Measurements from ENCODE around the gene CGNL1.

Gene CGNL1

GRCh38 chr15:57432141-57432741 is 55.9 kb downstream of the CGNL1 start:
- TF ChIP-seq, protein P1, sequence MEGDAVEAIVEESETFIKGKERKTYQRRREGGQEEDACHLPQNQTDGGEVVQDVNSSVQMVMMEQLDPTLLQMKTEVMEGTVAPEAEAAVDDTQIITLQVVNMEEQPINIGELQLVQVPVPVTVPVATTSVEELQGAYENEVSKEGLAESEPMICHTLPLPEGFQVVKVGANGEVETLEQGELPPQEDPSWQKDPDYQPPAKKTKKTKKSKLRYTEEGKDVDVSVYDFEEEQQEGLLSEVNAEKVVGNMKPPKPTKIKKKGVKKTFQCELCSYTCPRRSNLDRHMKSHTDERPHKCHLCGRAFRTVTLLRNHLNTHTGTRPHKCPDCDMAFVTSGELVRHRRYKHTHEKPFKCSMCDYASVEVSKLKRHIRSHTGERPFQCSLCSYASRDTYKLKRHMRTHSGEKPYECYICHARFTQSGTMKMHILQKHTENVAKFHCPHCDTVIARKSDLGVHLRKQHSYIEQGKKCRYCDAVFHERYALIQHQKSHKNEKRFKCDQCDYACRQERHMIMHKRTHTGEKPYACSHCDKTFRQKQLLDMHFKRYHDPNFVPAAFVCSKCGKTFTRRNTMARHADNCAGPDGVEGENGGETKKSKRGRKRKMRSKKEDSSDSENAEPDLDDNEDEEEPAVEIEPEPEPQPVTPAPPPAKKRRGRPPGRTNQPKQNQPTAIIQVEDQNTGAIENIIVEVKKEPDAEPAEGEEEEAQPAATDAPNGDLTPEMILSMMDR (conservative IDR thresholded peaks at IDR 0.05), result no peak
- H3K27ac ChIP-seq, result no peak overlapping the region

DNA sequence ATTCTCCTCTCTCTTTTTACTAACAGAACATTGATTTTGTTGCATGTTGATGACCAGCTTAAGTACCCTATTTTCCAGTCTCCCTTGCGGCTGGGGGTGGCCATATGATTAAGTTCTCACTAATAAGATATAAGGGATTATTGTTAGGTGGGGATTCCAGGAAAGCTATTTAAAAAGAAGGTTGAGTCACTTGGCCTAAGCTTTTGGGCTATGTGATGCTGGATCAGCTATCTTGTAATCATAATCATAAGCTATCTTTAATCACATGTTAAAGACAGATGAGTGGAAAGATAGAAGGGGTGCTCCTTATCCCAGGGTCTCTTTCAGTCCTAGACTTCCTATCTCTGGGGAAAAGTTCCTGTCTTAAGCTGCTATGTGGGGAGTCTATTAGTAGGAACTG is 59.9 kb downstream of the CGNL1 start:
- H3K27ac ChIP-seq, result no peak overlapping the region

DNA sequence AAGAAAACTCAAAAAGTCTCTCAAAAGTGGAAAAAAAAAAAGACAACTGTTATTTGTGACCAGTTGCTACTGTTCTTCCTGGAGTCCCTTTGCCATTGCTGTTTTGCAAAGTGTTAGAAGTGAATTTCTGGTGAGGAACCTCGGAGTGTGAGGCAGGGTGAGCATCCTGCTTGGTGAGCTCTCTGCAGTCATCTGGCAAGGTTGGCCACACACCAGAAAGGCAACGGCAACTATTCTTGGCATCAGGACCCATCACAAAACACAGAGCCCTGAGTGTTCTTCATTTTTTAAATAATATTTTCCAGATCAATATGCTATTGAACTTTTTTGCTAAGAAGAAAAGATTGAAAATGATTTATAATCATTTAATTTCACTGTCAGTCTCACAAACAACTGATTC is 60.7 kb downstream of the CGNL1 start:
- TF ChIP-seq, protein P1 (conservative IDR thresholded peaks at IDR 0.05), result no peak
- no peak for TF ChIP-seq ZFX (IDR thresholded peaks at IDR 0.05)
- no peak overlapping the region for H3K27ac ChIP-seq

More for the DNA sequence above, 59.9 kb downstream of the CGNL1 start:
- TF ChIP-seq ZFX (IDR thresholded peaks at IDR 0.05), result no peak
- TF ChIP-seq, protein P1 (conservative IDR thresholded peaks at IDR 0.05), result no peak

GRCh38 chr15:57437564-57437963 is 61.3 kb downstream of the CGNL1 start:
- no peak for TF ChIP-seq ZFX (IDR thresholded peaks at IDR 0.05)
- TF ChIP-seq, protein P1 (conservative IDR thresholded peaks at IDR 0.05), result no peak
- no peak overlapping the region for H3K27ac ChIP-seq

- TF ChIP-seq, protein P1 (conservative IDR thresholded peaks at IDR 0.05), result no peak
- TF ChIP-seq ZFX (IDR thresholded peaks at IDR 0.05), result no peak
- no peak overlapping the region for H3K27ac ChIP-seq
These were observed 61.9 kb downstream of the CGNL1 start for GRCh38 chr15:57438166-57438565.

- no peak overlapping the region for H3K27ac ChIP-seq
These were observed 63.1 kb downstream of the CGNL1 start for GRCh38 chr15:57439128-57440027.

More at GRCh38 chr15:57439128-57440027, 63.1 kb downstream of the CGNL1 start:
- TF ChIP-seq, protein P1 (conservative IDR thresholded peaks at IDR 0.05), result no peak
- TF ChIP-seq ZFX (IDR thresholded peaks at IDR 0.05), result no peak

All from C4-2B (cell line).